ENCODE measurements around the gene PTPRN. TPM values are rescaled to one million over a fixed set of nuclear protein-coding genes. Genes with fewer than 3 reads are reported as not detected.

Gene PTPRN
- total and polyA plus RNA-seq, 9 of the 15 experiments (the other 6 are each of a cell fraction or from before 2014, with no cell fraction given): 0.15 to 2.4 (median 0.43) TPM; not detected in 1

DNA sequence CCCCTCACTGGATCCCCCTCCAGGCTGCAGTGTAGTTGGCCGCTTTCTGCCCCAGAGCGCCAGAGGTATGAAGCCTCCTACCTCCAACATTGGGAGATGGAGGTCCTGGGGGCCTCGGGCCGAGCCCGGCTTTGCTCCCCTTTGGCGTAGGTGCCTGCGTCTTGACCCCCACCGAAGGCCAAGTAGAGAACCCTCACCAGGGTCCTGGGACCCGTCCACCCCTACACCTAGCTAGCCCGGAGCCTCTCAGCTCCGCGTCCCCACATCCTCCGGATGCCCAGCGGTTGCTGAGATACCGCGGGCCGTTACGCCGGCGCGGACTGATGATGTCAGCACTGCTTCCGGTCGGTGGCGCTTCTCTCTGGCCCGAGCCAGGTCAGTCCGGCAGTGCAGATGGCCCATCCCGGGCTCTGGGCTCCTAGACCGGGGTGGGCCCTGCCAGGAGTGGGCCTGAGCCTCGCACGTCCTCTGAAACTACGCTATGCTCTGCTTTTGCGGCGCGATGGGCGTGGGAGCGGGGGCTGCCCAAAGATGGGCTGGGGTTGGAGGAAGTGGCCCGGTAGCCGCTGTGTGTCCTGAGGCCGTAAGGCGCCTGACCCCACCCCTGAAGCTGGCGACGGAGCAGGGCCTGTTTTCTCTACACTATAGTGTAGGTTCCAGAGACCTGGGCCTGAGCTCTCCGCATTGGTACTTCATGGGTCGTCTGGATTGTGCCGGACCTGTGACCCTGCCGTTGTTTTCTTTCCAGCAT, 63.9 kb downstream of the PTPRN start, which contains the start of the genes GLB1L and STK16 (continued):
- TF ChIP-seq KDM4B (IDR thresholded peaks at IDR 0.05; ENCODE audit: borderline replicate concordance in 2 of 2, low read depth in 1 of 2) (peak in 1 of 2 experiments; percentile 51; a peak in 1 of 4 replicates), CCNT2 (IDR thresholded peaks at IDR 0.05; ENCODE audit: borderline replicate concordance, extremely low read depth, insufficient read length, low read depth, low read length) (peak; percentile 46), FOXK2 (conservative IDR thresholded peaks at IDR 0.05 in 1 of 2, IDR thresholded peaks at IDR 0.05 in 1 of 2; ENCODE audit: low read depth in 2 of 2) (peak; percentile 14 to 25; a peak in 1 of 4 replicates), SMC3 (conservative IDR thresholded peaks at IDR 0.05; ENCODE audit: insufficient read depth, low read depth, low read length) (0 out of 2 replicates have a peak, but pooled peaks have one; percentile 3), CXXC5 (CRISPR knock-in tag; IDR thresholded peaks at IDR 0.05) (peak; percentile 61), ETV1 (tag; conservative IDR thresholded peaks at IDR 0.05; ENCODE audit: low read depth) (peak; percentile 91), ZNF639 (CRISPR knock-in tag; conservative IDR thresholded peaks at IDR 0.05 in 1 of 2, IDR thresholded peaks at IDR 0.05 in 1 of 2) (no peak), MAFK (IDR thresholded peaks at IDR 0.05; ENCODE audit: low read length) (no peak), ARID4B (CRISPR knock-in tag; IDR thresholded peaks at IDR 0.05) (peak; percentile 78), HDAC3 (IDR thresholded peaks at IDR 0.05; ENCODE audit: borderline replicate concordance, partially characterized antibody) (no peak), MAX (CRISPR knock-in tag; IDR thresholded peaks at IDR 0.05) (peak; percentile 77), ELF1 (tag; IDR thresholded peaks at IDR 0.05) (peak; percentile 44; the same call in 1 of the 2 replicates), ZNF384 (IDR thresholded peaks at IDR 0.05; ENCODE audit: low read depth, low read length) (no peak)
- TF ChIP-seq, protein P1, sequence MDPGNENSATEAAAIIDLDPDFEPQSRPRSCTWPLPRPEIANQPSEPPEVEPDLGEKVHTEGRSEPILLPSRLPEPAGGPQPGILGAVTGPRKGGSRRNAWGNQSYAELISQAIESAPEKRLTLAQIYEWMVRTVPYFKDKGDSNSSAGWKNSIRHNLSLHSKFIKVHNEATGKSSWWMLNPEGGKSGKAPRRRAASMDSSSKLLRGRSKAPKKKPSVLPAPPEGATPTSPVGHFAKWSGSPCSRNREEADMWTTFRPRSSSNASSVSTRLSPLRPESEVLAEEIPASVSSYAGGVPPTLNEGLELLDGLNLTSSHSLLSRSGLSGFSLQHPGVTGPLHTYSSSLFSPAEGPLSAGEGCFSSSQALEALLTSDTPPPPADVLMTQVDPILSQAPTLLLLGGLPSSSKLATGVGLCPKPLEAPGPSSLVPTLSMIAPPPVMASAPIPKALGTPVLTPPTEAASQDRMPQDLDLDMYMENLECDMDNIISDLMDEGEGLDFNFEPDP (CRISPR knock-in tag; IDR thresholded peaks at IDR 0.05): no peak
- TF ChIP-seq, protein P2, sequence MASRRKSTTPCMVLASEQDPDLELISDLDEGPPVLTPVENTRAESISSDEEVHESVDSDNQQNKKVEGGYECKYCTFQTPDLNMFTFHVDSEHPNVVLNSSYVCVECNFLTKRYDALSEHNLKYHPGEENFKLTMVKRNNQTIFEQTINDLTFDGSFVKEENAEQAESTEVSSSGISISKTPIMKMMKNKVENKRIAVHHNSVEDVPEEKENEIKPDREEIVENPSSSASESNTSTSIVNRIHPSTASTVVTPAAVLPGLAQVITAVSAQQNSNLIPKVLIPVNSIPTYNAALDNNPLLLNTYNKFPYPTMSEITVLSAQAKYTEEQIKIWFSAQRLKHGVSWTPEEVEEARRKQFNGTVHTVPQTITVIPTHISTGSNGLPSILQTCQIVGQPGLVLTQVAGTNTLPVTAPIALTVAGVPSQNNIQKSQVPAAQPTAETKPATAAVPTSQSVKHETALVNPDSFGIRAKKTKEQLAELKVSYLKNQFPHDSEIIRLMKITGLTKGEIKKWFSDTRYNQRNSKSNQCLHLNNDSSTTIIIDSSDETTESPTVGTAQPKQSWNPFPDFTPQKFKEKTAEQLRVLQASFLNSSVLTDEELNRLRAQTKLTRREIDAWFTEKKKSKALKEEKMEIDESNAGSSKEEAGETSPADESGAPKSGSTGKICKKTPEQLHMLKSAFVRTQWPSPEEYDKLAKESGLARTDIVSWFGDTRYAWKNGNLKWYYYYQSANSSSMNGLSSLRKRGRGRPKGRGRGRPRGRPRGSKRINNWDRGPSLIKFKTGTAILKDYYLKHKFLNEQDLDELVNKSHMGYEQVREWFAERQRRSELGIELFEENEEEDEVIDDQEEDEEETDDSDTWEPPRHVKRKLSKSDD (conservative IDR thresholded peaks at IDR 0.05; ENCODE audit: low read length): no peak
